Gastrocnemius medialis (tissue), 4 donors: Measurements from ENCODE around the gene MRTFA. TPM values are rescaled to one million over a fixed set of nuclear protein-coding genes. Genes with fewer than 3 reads are reported as not detected.
"Not testable (repeated sequence)": the region's sequence is repeated elsewhere in the genome, so short reads cannot be mapped to it uniquely, and the experiment has no call there.

Experiments used
- ATAC-seq, 2 donors: fragments of 150-250 bp; one replicate each; pipeline ENCODE4 v1.9.1; 2016
- DNase-seq, 2 donors: peaks; one replicate each; pipeline ENCODE4 v3.0.0-alpha.2; 2019
- H3K27ac ChIP-seq, 4 donors: fragments of 200-600 bp; sonication (generic); 1 replicate in 1 of 4; 2 replicates in 3 of 4; pipeline ENCODE4 v1.5.1; 2016 to 2018; ENCODE audit warnings: mild to moderate bottlenecking in 2 of 4, moderate library complexity in 1 of 4
- H3K27me3 ChIP-seq, 3 donors: fragments of 200-600 bp; sonication (generic) in 2 of 3; 1 replicate in 1 of 3; 2 replicates in 2 of 3; pipeline versions ENCODE4 v1.5.1 to v1.6.0; 2016 to 2019; ENCODE audit warnings: mild to moderate bottlenecking in 1 of 3, moderate library complexity in 1 of 3
- H3K36me3 ChIP-seq, 2 donors: fragments of 200-600 bp; sonication (generic) in 1 of 2; one replicate each; pipeline ENCODE4 v1.5.1; 2017 to 2018
- H3K4me1 ChIP-seq, 2 donors: fragments of 200-600 bp; sonication (generic) in 1 of 2; one replicate each; pipeline ENCODE4 v1.5.1; 2016 to 2017; ENCODE audit warnings: mild to moderate bottlenecking in 2 of 2
- H3K4me3 ChIP-seq, 4 donors: fragments of 200-600 bp; sonication (generic) in 3 of 4; 1 replicate in 1 of 4; 2 replicates in 3 of 4; pipeline ENCODE4 v1.5.1; 2016 to 2019; ENCODE audit warnings: mild to moderate bottlenecking in 2 of 4
- H3K9me3 ChIP-seq, 3 donors: fragments of 200-600 bp; sonication (generic) in 2 of 3; 1 replicate in 1 of 3; 2 replicates in 2 of 3; pipeline ENCODE4 v1.5.1; 2016 to 2019
- CTCF ChIP-seq, 5 experiments: fragments of 450-650 bp in 3 of 5; fragments of 200-600 bp in 2 of 5; sonication (generic) in 2 of 5; IDR thresholded peaks in 4 of 5; conservative IDR thresholded peaks in 1 of 5; 1 replicate in 4 of 5; 2 replicates in 1 of 5; pipeline ENCODE4 v1.5.1; 2016 to 2019; ENCODE audit warnings: antibody characterized with exemption in 5 of 5, mild to moderate bottlenecking in 3 of 5, moderate library complexity in 3 of 5
- POLR2A ChIP-seq, 2 donors: fragments of 450-650 bp; IDR thresholded peaks; one replicate each; pipeline ENCODE4 v1.6.1; 2017; ENCODE audit warnings: antibody characterized with exemption in 2 of 2, mild to moderate bottlenecking in 2 of 2, moderate library complexity in 2 of 2
- in situ Hi-C, 4 donors: fragments of 200-750 bp; cut with MboI; loops; one replicate each; pipeline versions ENCODE4 v1.15.0 to v1.8.0; 2017; ENCODE audit warnings: low sequenced_read_pairs in 4 of 4
- intact Hi-C: fragments of 100-400 bp; cut with DNase I; formaldehyde crosslinking; loops from one replicate; pipeline ENCODE4 v1.15.1; 2023; ENCODE audit warnings: low total_unique reads
- total RNA-seq, 4 donors: library from RNA; depleted of rRNA; stranded (reverse); fragments of >200 nt; gene quantifications; one replicate each; pipeline versions ENCODE4 v1.1.0 to v1.2.3, GENCODE V29; 2016

The MRTFA gene
- total RNA-seq, 4 donors from 2014 or later, result 13.7 to 31.3 (median 22.2) TPM

- no peak for ATAC-seq
- H3K4me3 ChIP-seq, result no peak overlapping the region
- H3K27ac ChIP-seq, result no peak overlapping the region
- no peaks in the 10 kb centered on the region for H3K36me3 ChIP-seq
- intact Hi-C loops (no loop called here), in situ Hi-C loops (no loop called here)
- TF ChIP-seq POLR2A (IDR thresholded peaks at IDR 0.05), result no peak
- no peak for TF ChIP-seq CTCF (IDR thresholded peaks at IDR 0.05 in 4 of 5, conservative IDR thresholded peaks at IDR 0.05 in 1 of 5)
- no peaks in the 10 kb centered on the region for H3K9me3 ChIP-seq
- DNase-seq, result no peak
- peaks cover 15 to 19% of the 10 kb centered on the region in 2 donors for H3K4me1 ChIP-seq
- no peaks in the 10 kb centered on the region for H3K27me3 ChIP-seq
These were observed 75.5 kb downstream of the MRTFA start for GRCh38 chr22:40560994-40561515.

GRCh38 chr22:40560551-40560950 is 76.0 kb downstream of the MRTFA start:
- Histone ChIP-seq H3K36me3 (no peaks in the 10 kb centered on the region), H3K4me3 (no peak overlapping the region), H3K9me3 (no peaks in the 10 kb centered on the region), H3K27me3 (no peaks in the 10 kb centered on the region), H3K27ac (no peak overlapping the region), H3K4me1 (peaks cover 15 to 20% of the 10 kb centered on the region in 2 donors)
- ATAC-seq (no peak), DNase-seq (no peak)
- no peak for TF ChIP-seq CTCF (IDR thresholded peaks at IDR 0.05 in 4 of 5, conservative IDR thresholded peaks at IDR 0.05 in 1 of 5)
- no peak for TF ChIP-seq POLR2A (IDR thresholded peaks at IDR 0.05)
- intact Hi-C loops (no loop called here), in situ Hi-C loops (no loop called here)

DNA sequence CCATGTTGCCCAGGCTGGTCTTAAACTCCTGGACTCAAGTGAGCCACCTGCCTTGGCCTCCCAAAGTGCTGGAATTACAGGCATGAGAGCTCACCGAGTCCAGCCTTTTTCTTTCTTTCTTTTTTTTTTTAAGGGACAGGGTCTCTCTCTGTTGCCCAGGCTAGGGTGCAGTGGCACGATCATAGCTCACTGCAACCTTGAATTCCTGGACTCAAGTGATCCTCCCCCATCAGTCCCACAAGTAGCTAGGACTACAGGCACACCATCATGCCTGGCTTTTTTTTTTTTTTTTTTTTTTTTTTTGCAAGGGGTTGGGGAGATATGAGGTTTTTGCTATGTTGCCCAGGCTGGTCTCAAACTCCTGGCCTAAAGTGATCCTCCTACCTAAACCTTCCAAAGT is 78.5 kb downstream of the MRTFA start:
- Histone ChIP-seq H3K27ac (no peak overlapping the region), H3K36me3 (no peaks in the 10 kb centered on the region), H3K4me1 (peaks cover 15 to 20% of the 10 kb centered on the region in 2 donors), H3K9me3 (no peaks in the 10 kb centered on the region), H3K27me3 (no peaks in the 10 kb centered on the region), H3K4me3 (no peak overlapping the region)
- DNase-seq (no peak), ATAC-seq (no peak)
- in situ Hi-C loops (no loop called here), intact Hi-C loops (no loop called here)
- TF ChIP-seq POLR2A (IDR thresholded peaks at IDR 0.05) (no peak), CTCF (IDR thresholded peaks at IDR 0.05 in 4 of 5, conservative IDR thresholded peaks at IDR 0.05 in 1 of 5) (no peak)

- no peaks in the 10 kb centered on the region for H3K27me3 ChIP-seq
- H3K27ac ChIP-seq, result no peak overlapping the region
- no peak overlapping the region for H3K4me3 ChIP-seq
- no peak for DNase-seq
- intact Hi-C loops, result no loop called here
- H3K9me3 ChIP-seq, result no peaks in the 10 kb centered on the region
- H3K4me1 ChIP-seq, result peaks cover 15 to 20% of the 10 kb centered on the region in 2 donors
- H3K36me3 ChIP-seq, result peaks cover 0 to 5% of the 10 kb centered on the region in 2 donors
- no peak for ATAC-seq
- TF ChIP-seq CTCF (IDR thresholded peaks at IDR 0.05 in 4 of 5, conservative IDR thresholded peaks at IDR 0.05 in 1 of 5), result no peak
- TF ChIP-seq POLR2A (IDR thresholded peaks at IDR 0.05), result no peak
- in situ Hi-C loops, result no loop called here
These were observed 79.9 kb downstream of the MRTFA start for GRCh38 chr22:40556641-40557040.

DNA sequence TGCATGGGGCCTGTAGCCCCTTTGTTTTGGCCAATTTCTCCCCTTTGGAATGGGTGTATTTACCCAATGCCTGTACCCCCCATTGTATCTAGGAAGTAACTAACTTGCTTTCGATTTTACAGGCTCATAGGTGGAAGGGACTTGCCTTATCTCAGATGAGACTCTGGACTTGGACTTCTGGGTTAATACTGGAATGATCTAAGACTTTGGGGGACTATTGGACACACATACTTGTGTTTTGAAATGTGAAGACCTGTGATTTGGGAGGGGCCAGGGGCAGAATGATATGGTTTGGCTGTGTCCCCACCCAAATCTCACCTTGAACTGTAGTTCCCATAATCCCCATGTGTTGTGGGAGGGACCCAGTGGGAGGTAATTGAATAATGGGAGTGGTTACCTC is 82.5 kb downstream of the MRTFA start:
- intact Hi-C loops, H3K4me3 ChIP-seq, H3K36me3 ChIP-seq, H3K4me1 ChIP-seq, ATAC-seq, DNase-seq, H3K9me3 ChIP-seq, H3K27me3 ChIP-seq, in situ Hi-C loops, H3K27ac ChIP-seq: not testable (repeated sequence)
